PFSK-1 (cell line): ENCODE data around the gene SETD4.

ENCODE experiments used
- POLR2AphosphoS5 ChIP-seq: IDR thresholded peaks from 2 replicates; pipeline ENCODE4 v1.6.1; 2012; ENCODE audit warnings: low read depth, mild to moderate bottlenecking, control low read depth, low read length, moderate library complexity
- REST ChIP-seq, 2 experiments: IDR thresholded peaks; 2 replicates each; pipeline versions ENCODE4 v1.6.1 to v1.8.0; 2011 to 2012; ENCODE audit warnings: low read depth in 2 of 2, low read length in 2 of 2, control low read depth in 1 of 2, inconsistent platforms in 1 of 2, mild to moderate bottlenecking in 1 of 2, moderate library complexity in 1 of 2; ENCODE audit not compliant: insufficient read depth in 1 of 2
- SIN3A ChIP-seq: IDR thresholded peaks from 2 replicates; pipeline ENCODE4 v1.6.1; 2012; ENCODE audit warnings: mild to moderate bottlenecking, low read length, moderate library complexity, borderline replicate concordance; ENCODE audit not compliant: insufficient read depth
- TAF1 ChIP-seq: IDR thresholded peaks from 2 replicates; pipeline ENCODE4 v1.6.1; 2012; ENCODE audit warnings: low read length, control low read depth, borderline replicate concordance; ENCODE audit not compliant: insufficient read depth

GRCh38 chr21:36073181-36073580, 12.9 kb upstream of the SETD4 start:
- TF ChIP-seq POLR2AphosphoS5 (no peak), TAF1 (no peak), SIN3A (no peak), REST (IDR thresholded peaks at IDR 0.05; ENCODE audit: insufficient read depth in 1 of 2, low read depth in 2 of 2, low read length in 2 of 2) (no peak)
